RWPE2 (cell line): Measurements from ENCODE around the gene PALD1.

Experiments
- ATAC-seq: fragments of 200-7000 bp; cut with Tn5 transposase; 3 replicates; pipeline ENCODE4 v1.9.1; 2021; ENCODE audit warnings: low read depth
- DNase-seq: peaks from one replicate; pipeline ENCODE4 v3.0.0-alpha.2; 2020; ENCODE audit warnings: low spot score
- H3K27ac ChIP-seq: fragments of 450-650 bp; 2 replicates; pipeline ENCODE4 v1.5.1; 2017; ENCODE audit warnings: mild to moderate bottlenecking; ENCODE audit not compliant: poor library complexity, severe bottlenecking
- H3K27me3 ChIP-seq: fragments of 250-450 bp; sonication (Bioruptor Pico); 2 replicates; pipeline ENCODE4 v1.5.1; 2021; ENCODE audit warnings: mild to moderate bottlenecking, moderate library complexity; ENCODE audit not compliant: insufficient read depth, poor library complexity, severe bottlenecking
- H3K36me3 ChIP-seq: fragments of 250-450 bp; sonication (Bioruptor Pico); 2 replicates; pipeline ENCODE4 v1.5.1; 2020; ENCODE audit warnings: low read depth, mild to moderate bottlenecking, moderate library complexity
- H3K4me1 ChIP-seq: fragments of 250-450 bp; sonication (Bioruptor Pico); 2 replicates; pipeline ENCODE4 v1.5.1; 2021; ENCODE audit warnings: mild to moderate bottlenecking, moderate library complexity; ENCODE audit not compliant: insufficient read depth, poor library complexity, severe bottlenecking
- H3K4me3 ChIP-seq: fragments of 250-450 bp; sonication (Bioruptor Pico); 2 replicates; pipeline ENCODE4 v1.5.1; 2021; ENCODE audit warnings: mild to moderate bottlenecking, moderate library complexity; ENCODE audit not compliant: severe bottlenecking
- H3K9me3 ChIP-seq: fragments of 250-450 bp; sonication (Bioruptor Pico); 2 replicates; pipeline ENCODE4 v1.5.1; 2021; ENCODE audit warnings: mild to moderate bottlenecking, moderate library complexity; ENCODE audit not compliant: severe bottlenecking
- CTCF ChIP-seq: fragments of 450-650 bp; IDR thresholded peaks from one replicate; pipeline ENCODE4 v1.5.1; 2017; ENCODE audit warnings: mild to moderate bottlenecking, moderate library complexity; ENCODE audit not compliant: poor library complexity, severe bottlenecking

The PALD1 gene

GRCh38 chr10:70588255-70588654 is 109.7 kb downstream of the PALD1 start:
- Histone ChIP-seq H3K36me3 (no peaks in the 10 kb centered on the region), H3K27ac (no peak overlapping the region), H3K4me3 (no peak overlapping the region), H3K27me3 (no peaks in the 10 kb centered on the region), H3K9me3 (no peaks in the 10 kb centered on the region), H3K4me1 (no peaks in the 10 kb centered on the region)
- DNase-seq (no peak), ATAC-seq (no peak)
- TF ChIP-seq CTCF = no peak

- Histone ChIP-seq H3K36me3 (no peaks in the 10 kb centered on the region), H3K4me3 (no peak overlapping the region), H3K9me3 (no peaks in the 10 kb centered on the region), H3K4me1 (no peaks in the 10 kb centered on the region), H3K27me3 (no peaks in the 10 kb centered on the region), H3K27ac (no peak overlapping the region)
- ATAC-seq (no peak), DNase-seq (no peak)
- TF ChIP-seq CTCF = no peak
These were observed 110.4 kb downstream of the PALD1 start for GRCh38 chr10:70588859-70589570.

GRCh38 chr10:70589762-70590654 is 111.4 kb downstream of the PALD1 start:
- DNase-seq (no peak), ATAC-seq (no peak)
- Histone ChIP-seq H3K4me3 (no peak overlapping the region), H3K27me3 (no peaks in the 10 kb centered on the region), H3K27ac (no peak overlapping the region), H3K4me1 (no peaks in the 10 kb centered on the region), H3K36me3 (no peaks in the 10 kb centered on the region), H3K9me3 (no peaks in the 10 kb centered on the region)
- TF ChIP-seq CTCF = no peak

GRCh38 chr10:70590655-70591416 is 112.3 kb downstream of the PALD1 start:
- H3K4me1 ChIP-seq = no peaks in the 10 kb centered on the region
- no peaks in the 10 kb centered on the region for H3K27me3 ChIP-seq
- ATAC-seq = no peak

More at GRCh38 chr10:70590655-70591416, 112.3 kb downstream of the PALD1 start:
- no peaks in the 10 kb centered on the region for H3K9me3 ChIP-seq
- H3K27ac ChIP-seq = no peak overlapping the region
- no peak for DNase-seq
- H3K4me3 ChIP-seq = no peak overlapping the region
- H3K36me3 ChIP-seq = no peaks in the 10 kb centered on the region
- no peak for TF ChIP-seq CTCF
